GM12878 (cell line): ENCODE data around the gene AP2B1.

ENCODE experiments used
- CHD4 ChIP-seq: fragments of 200-600 bp; sonication (generic); IDR thresholded peaks from 2 replicates; pipeline ENCODE4 v1.6.1; 2016; ENCODE audit warnings: mild to moderate bottlenecking
- FOXM1 ChIP-seq: IDR thresholded peaks from 2 replicates; pipeline ENCODE4 v1.6.1; 2012; ENCODE audit warnings: low read depth, mild to moderate bottlenecking, inconsistent platforms, low read length, moderate library complexity
- GATAD2B ChIP-seq: fragments of 450-650 bp; conservative IDR thresholded peaks from 2 replicates; pipeline ENCODE4 v1.6.1; 2017; ENCODE audit warnings: low read depth, mild to moderate bottlenecking, moderate library complexity
- MTA2 ChIP-seq: fragments of 450-650 bp; IDR thresholded peaks from 2 replicates; pipeline ENCODE4 v1.6.1; 2016; ENCODE audit warnings: low read depth, mild to moderate bottlenecking, moderate library complexity
- POLR2AphosphoS5 ChIP-seq: IDR thresholded peaks from 2 replicates; pipeline ENCODE4 v1.6.1; 2011; ENCODE audit warnings: mild to moderate bottlenecking, low read length, inconsistent platforms
- RFX5 ChIP-seq: IDR thresholded peaks from 2 replicates; pipeline ENCODE4 v1.6.1; 2011; ENCODE audit warnings: low read depth, low read length, improper control_type of control experiment
- SUPT20H ChIP-seq: IDR thresholded peaks from 2 replicates; pipeline ENCODE4 v1.6.1; 2011; ENCODE audit warnings: low read depth, mild to moderate bottlenecking, low read length, moderate library complexity, borderline replicate concordance; ENCODE audit not compliant: control insufficient read depth
- TCF12 ChIP-seq: IDR thresholded peaks from 2 replicates; pipeline ENCODE4 v1.6.1; 2011; ENCODE audit warnings: low read depth, mild to moderate bottlenecking, low read length
- TF ChIP-seq, protein P1 (sequence below), 3 experiments: IDR thresholded peaks in 2 of 3; conservative IDR thresholded peaks in 1 of 3; 2 replicates each; pipeline ENCODE4 v1.5.1; 2011; ENCODE audit warnings: low read depth in 3 of 3, low read length in 3 of 3, mild to moderate bottlenecking in 3 of 3, control low read depth in 2 of 3, moderate library complexity in 2 of 3, inconsistent platforms in 1 of 3, mixed read lengths in 1 of 3; ENCODE audit not compliant: control insufficient read depth in 2 of 3, insufficient read depth in 1 of 3; ENCODE audit errors: extremely low read depth in 1 of 3

DNA sequence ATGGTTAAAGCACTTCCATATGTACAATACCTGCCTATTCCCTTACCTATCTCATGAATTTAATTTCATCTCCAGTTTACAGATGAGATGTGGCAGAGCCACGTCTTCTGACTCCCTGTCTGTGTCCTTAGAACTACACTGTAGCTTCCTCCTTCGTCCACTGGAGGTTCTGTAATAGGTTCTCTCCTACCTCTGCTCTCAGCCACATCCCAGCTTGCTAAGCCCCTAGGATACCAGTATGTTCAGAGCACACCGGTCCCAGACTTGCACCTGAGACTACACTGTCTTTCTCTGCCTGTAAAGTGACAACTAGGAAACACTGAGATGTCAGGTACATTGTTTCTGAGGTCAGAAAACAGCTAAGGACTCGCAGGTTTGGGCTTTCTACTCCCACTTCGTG is 140.5 kb downstream of the AP2B1 start:
- TF ChIP-seq TCF12 (no peak), CHD4 (no peak), MTA2 (no peak), GATAD2B (no peak), POLR2AphosphoS5 (no peak), SUPT20H (no peak), RFX5 (no peak), FOXM1 (no peak)
- TF ChIP-seq, protein P1, sequence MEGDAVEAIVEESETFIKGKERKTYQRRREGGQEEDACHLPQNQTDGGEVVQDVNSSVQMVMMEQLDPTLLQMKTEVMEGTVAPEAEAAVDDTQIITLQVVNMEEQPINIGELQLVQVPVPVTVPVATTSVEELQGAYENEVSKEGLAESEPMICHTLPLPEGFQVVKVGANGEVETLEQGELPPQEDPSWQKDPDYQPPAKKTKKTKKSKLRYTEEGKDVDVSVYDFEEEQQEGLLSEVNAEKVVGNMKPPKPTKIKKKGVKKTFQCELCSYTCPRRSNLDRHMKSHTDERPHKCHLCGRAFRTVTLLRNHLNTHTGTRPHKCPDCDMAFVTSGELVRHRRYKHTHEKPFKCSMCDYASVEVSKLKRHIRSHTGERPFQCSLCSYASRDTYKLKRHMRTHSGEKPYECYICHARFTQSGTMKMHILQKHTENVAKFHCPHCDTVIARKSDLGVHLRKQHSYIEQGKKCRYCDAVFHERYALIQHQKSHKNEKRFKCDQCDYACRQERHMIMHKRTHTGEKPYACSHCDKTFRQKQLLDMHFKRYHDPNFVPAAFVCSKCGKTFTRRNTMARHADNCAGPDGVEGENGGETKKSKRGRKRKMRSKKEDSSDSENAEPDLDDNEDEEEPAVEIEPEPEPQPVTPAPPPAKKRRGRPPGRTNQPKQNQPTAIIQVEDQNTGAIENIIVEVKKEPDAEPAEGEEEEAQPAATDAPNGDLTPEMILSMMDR (IDR thresholded peaks at IDR 0.05 in 2 of 3, conservative IDR thresholded peaks at IDR 0.05 in 1 of 3; ENCODE audit: control insufficient read depth in 2 of 3, extremely low read depth in 1 of 3, insufficient read depth in 1 of 3, low read depth in 3 of 3, low read length in 3 of 3), result no peak
